Esophagus squamous epithelium (tissue), 5 donors: ENCODE data around the gene SLC28A1. TPM values are rescaled to one million over a fixed set of nuclear protein-coding genes. Genes with fewer than 3 reads are reported as not detected.

Source experiments
- DNase-seq: peaks from one replicate; lab custom pipeline; 2025; lab: John Stamatoyannopoulos, UW
- H3K27ac ChIP-seq, 4 donors: fragments of 200-600 bp; sonication (generic); one replicate each; pipeline ENCODE4 v1.5.1; 2016 to 2019; ENCODE audit warnings: mild to moderate bottlenecking in 1 of 4
- H3K27me3 ChIP-seq, 4 donors: fragments of 200-600 bp; sonication (generic); 1 replicate in 3 of 4; 2 replicates in 1 of 4; pipeline versions ENCODE4 v1.5.1 to v1.6.0; 2017 to 2021; ENCODE audit warnings: antibody characterized with exemption in 1 of 4
- H3K36me3 ChIP-seq, 3 donors: fragments of 200-600 bp; sonication (generic); one replicate each; pipeline ENCODE4 v1.5.1; 2016 to 2019
- H3K4me1 ChIP-seq, 3 donors: fragments of 200-600 bp; sonication (generic); one replicate each; pipeline ENCODE4 v1.5.1; 2017 to 2019
- H3K4me3 ChIP-seq, 4 donors: fragments of 200-600 bp; sonication (generic); 1 replicate in 3 of 4; 2 replicates in 1 of 4; pipeline ENCODE4 v1.5.1; 2016 to 2019; ENCODE audit warnings: mild to moderate bottlenecking in 2 of 4, moderate library complexity in 1 of 4
- H3K9me3 ChIP-seq, 3 donors: fragments of 200-600 bp; sonication (generic); one replicate each; pipeline ENCODE4 v1.5.1; 2016 to 2019
- POLR2A ChIP-seq, 4 donors: fragments of 450-650 bp; IDR thresholded peaks; one replicate each; pipeline ENCODE4 v1.6.1; 2017; ENCODE audit warnings: antibody characterized with exemption in 4 of 4, mild to moderate bottlenecking in 4 of 4, moderate library complexity in 3 of 4
- WGBS, 2 donors: methylation state at CpG; one replicate each; pipeline ENCODE4 v1.1.5; 2018; 5-methylcytosine and 5-hydroxymethylcytosine counted together
- intact Hi-C: fragments of 100-400 bp; cut with DNase I; formaldehyde crosslinking; loops from one replicate; pipeline ENCODE4 v1.15.0; 2022
- total RNA-seq, 4 donors: library from RNA; depleted of rRNA; stranded (reverse); fragments of >200 nt; gene quantifications; one replicate each; pipeline ENCODE4 v1.1.0, GENCODE V29; 2016
- TF ChIP-seq, protein P1 (sequence below), 6 experiments: fragments of 450-650 bp in 4 of 6; fragments of 200-600 bp in 2 of 6; sonication (generic) in 2 of 6; IDR thresholded peaks; one replicate each; pipeline ENCODE4 v1.5.1; 2016 to 2019; ENCODE audit warnings: antibody characterized with exemption in 6 of 6, mild to moderate bottlenecking in 4 of 6, moderate library complexity in 4 of 6
- donor health status: DM: yes; HTN: yes; CAD: no.

SLC28A1 gene
- total RNA-seq, 4 donors from 2014 or later, result not detected

GRCh38 chr15:84925906-84926305, 41.4 kb downstream of the SLC28A1 start:
- no peaks in the 10 kb centered on the region for H3K9me3 ChIP-seq
- H3K27ac ChIP-seq, result no peak overlapping the region
- H3K36me3 ChIP-seq, result no peaks in the 10 kb centered on the region
- intact Hi-C loops, result no loop called here
- H3K27me3 ChIP-seq, result no peaks in the 10 kb centered on the region
- no peak overlapping the region for H3K4me3 ChIP-seq
- no peak for DNase-seq
- 91 to 95% methylated on average over 1 of the region's 1 CpG for WGBS, 2 donors
- no peak for TF ChIP-seq POLR2A (IDR thresholded peaks at IDR 0.05)
- TF ChIP-seq, protein P1, sequence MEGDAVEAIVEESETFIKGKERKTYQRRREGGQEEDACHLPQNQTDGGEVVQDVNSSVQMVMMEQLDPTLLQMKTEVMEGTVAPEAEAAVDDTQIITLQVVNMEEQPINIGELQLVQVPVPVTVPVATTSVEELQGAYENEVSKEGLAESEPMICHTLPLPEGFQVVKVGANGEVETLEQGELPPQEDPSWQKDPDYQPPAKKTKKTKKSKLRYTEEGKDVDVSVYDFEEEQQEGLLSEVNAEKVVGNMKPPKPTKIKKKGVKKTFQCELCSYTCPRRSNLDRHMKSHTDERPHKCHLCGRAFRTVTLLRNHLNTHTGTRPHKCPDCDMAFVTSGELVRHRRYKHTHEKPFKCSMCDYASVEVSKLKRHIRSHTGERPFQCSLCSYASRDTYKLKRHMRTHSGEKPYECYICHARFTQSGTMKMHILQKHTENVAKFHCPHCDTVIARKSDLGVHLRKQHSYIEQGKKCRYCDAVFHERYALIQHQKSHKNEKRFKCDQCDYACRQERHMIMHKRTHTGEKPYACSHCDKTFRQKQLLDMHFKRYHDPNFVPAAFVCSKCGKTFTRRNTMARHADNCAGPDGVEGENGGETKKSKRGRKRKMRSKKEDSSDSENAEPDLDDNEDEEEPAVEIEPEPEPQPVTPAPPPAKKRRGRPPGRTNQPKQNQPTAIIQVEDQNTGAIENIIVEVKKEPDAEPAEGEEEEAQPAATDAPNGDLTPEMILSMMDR (IDR thresholded peaks at IDR 0.05), result no peak
- peaks cover 6 to 35% (median 9%) of the 10 kb centered on the region in 3 donors for H3K4me1 ChIP-seq

DNA sequence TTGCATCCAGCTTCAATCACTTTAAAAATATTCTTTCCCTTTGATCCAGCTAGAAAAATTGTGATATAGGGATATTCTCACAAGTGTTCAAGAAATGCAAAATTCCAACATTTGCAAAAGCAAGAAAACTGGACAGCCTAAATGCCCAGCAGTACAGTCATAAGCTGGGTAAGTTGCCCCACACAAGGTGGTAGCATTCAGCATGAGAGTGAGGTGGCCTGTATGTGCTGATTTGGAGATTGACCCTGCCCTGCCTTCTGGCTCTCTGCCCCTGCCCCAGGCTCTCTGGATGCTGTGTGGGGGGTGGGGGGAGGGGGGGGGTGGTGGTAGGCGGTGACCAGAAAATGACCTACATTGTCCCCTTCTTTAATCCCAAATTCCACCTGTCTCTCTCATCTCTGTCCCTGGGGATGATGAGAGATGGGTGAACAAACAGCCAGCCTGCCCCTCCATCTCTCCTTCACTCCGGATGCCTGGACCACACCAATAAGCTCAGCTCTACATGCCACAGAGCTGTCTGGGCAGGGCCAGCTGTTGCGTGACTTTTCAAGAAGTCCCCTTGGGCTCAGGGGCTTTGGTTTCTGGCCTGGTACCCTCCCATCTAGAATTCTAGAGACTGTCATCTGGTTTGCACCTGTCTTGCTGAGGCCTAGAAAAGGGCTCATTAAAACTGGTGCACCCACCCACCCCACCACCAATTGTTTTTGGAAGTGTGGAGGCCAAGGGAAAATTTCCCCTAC, 42.2 kb downstream of the SLC28A1 start:
- intact Hi-C loops, result no loop called here
- DNase-seq, result no peak
- no peaks in the 10 kb centered on the region for H3K9me3 ChIP-seq
- no peaks in the 10 kb centered on the region for H3K36me3 ChIP-seq
- H3K27ac ChIP-seq, result no peak overlapping the region
- 69 to 80% methylated on average over 2 of the region's 3 CpGs for WGBS, 2 donors
- no peak overlapping the region for H3K4me3 ChIP-seq
- H3K4me1 ChIP-seq, result peaks cover 6 to 35% (median 9%) of the 10 kb centered on the region in 3 donors
- TF ChIP-seq, protein P1 (IDR thresholded peaks at IDR 0.05), result no peak
- no peak for TF ChIP-seq POLR2A (IDR thresholded peaks at IDR 0.05)
- H3K27me3 ChIP-seq, result no peaks in the 10 kb centered on the region

DNA sequence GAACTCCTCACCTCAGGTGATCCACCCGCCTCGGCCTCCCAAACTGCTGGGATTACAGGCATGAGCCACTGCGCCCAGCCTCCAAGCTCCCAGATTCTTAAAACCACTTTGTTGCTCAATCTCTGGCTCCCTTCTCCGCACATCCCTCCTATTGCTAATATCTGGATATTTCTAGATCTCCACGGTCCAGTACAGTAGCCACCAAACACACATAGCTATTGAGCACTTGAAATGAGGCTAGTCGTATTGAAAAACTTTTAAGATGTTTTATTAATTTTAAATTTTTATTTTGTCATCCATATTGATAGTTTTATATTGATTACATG, 44.3 kb downstream of the SLC28A1 start:
- no peaks in the 10 kb centered on the region for H3K36me3 ChIP-seq
- intact Hi-C loops, result no loop called here

DNA sequence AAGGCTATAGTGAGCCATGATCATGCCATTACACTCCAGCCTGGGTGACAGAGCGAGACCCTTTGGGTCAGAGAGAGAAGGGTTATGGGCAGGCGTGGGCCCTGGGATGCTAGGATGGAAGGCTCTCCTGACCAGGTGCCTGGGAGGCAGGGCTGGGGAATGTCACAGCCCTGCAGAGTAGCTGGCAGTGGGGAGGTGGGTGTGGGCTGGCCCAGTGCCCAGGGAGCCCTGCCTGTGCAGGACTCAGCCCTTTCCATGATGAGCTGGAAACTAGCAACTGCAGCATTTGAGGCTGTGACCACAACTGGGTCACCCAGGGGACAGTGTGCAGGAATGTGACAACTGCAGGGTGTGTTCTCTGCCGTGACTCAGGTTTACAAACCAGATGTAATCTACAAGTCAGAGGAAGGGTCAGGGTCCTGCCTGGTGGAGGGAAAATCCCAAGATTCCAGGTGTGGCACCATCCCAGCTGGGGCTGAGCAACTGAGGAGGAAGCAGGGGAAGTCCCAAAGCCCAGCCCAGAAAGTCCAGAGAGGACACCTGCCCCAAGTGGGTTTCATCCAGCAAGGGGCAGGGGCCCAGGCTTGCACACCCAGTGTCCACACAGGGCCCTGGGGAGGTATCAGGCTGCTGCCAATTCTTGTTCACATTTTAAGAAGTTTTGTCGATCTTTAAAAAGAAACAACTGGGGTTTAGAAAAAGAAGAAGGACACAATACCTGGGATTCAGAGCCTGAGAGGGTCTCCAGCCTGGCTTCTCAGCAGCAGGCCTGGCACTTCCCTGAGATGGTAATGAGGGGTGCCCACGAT, 45.5 kb downstream of the SLC28A1 start:
- Histone ChIP-seq H3K27me3 (no peaks in the 10 kb centered on the region), H3K36me3 (no peaks in the 10 kb centered on the region), H3K9me3 (no peaks in the 10 kb centered on the region), H3K4me1 (peaks cover 6 to 24% (median 9%) of the 10 kb centered on the region in 3 donors), H3K4me3 (no peak overlapping the region), H3K27ac (peak overlapping the region in 1 of 4 donors; percentile 29)
- 55 to 56% methylated on average over 4 to 5 of the region's 5 CpGs for WGBS, 2 donors
- no peak for TF ChIP-seq POLR2A (IDR thresholded peaks at IDR 0.05)
- TF ChIP-seq, protein P1 (IDR thresholded peaks at IDR 0.05), result no peak
- intact Hi-C loops, result no loop called here
- DNase-seq, result no peak

More for the DNA sequence above, 44.3 kb downstream of the SLC28A1 start:
- H3K4me1 ChIP-seq, result peaks cover 6 to 35% (median 9%) of the 10 kb centered on the region in 3 donors
- WGBS, 2 donors, result 82 to 84% methylated on average over 6 of the region's 6 CpGs
- no peak for DNase-seq
- H3K27me3 ChIP-seq, result no peaks in the 10 kb centered on the region
- no peaks in the 10 kb centered on the region for H3K9me3 ChIP-seq
- no peak overlapping the region for H3K4me3 ChIP-seq
- no peak overlapping the region for H3K27ac ChIP-seq
- no peak for TF ChIP-seq POLR2A (IDR thresholded peaks at IDR 0.05)
- TF ChIP-seq, protein P1 (IDR thresholded peaks at IDR 0.05), result no peak
